Measurements from ENCODE around the gene OSBPL5. TPM values are rescaled to one million over a fixed set of nuclear protein-coding genes. Genes with fewer than 3 reads are reported as not detected.

OSBPL5 gene
- total RNA-seq, 4 donors from 2014 or later = 12.9 to 64.2 (median 22.3) TPM

GRCh38 chr11:3127706-3128355, 37.3 kb downstream of the OSBPL5 start:
- TF ChIP-seq CTCF (IDR thresholded peaks at IDR 0.05; ENCODE audit: low read depth) = no peak

GRCh38 chr11:3126901-3127691, 38.0 kb downstream of the OSBPL5 start:
- TF ChIP-seq CTCF (IDR thresholded peaks at IDR 0.05; ENCODE audit: low read depth) = no peak

GRCh38 chr11:3126207-3126865, 38.8 kb downstream of the OSBPL5 start:
- TF ChIP-seq CTCF (IDR thresholded peaks at IDR 0.05; ENCODE audit: low read depth) = no peak

GRCh38 chr11:3124821-3125220, 40.3 kb downstream of the OSBPL5 start:
- no peak for TF ChIP-seq CTCF (IDR thresholded peaks at IDR 0.05; ENCODE audit: low read depth)

- no peak for TF ChIP-seq CTCF (IDR thresholded peaks at IDR 0.05; ENCODE audit: low read depth)
Observed at GRCh38 chr11:3123761-3124733, 41.1 kb downstream of the OSBPL5 start.

- no peak for TF ChIP-seq CTCF (IDR thresholded peaks at IDR 0.05; ENCODE audit: low read depth)
Observed at GRCh38 chr11:3123305-3123704, 41.8 kb downstream of the OSBPL5 start.

Measured in subcutaneous adipose tissue (tissue), 4 donors.